Pons (tissue), 1 donor: ENCODE data around the gene SCN3A.
A peak's percentile ranks its signal among the peaks of the same experiment; 100 is the strongest.

Experiments
- DNase-seq: peaks from one replicate; pipeline ENCODE4 v3.0.0-alpha.2; 2016; ENCODE audit warnings: low spot score

Gene SCN3A

GRCh38 chr2:165056564-165056963 lies 147.3 kb downstream of the SCN3A start:
- DNase-seq, result no peak

GRCh38 chr2:165055082-165055851 lies 148.6 kb downstream of the SCN3A start:
- peak; percentile 31 for DNase-seq

GRCh38 chr2:165054652-165055051 lies 149.2 kb downstream of the SCN3A start:
- no peak for DNase-seq

GRCh38 chr2:165044505-165045303 lies 159.1 kb downstream of the SCN3A start:
- DNase-seq, result no peak
